Keratinocyte (primary cell): ENCODE data around the gene GLCE. TPM values are rescaled to one million over a fixed set of nuclear protein-coding genes. Genes with fewer than 3 reads are reported as not detected.

Experiments used
- DNase-seq: peaks from one replicate; pipeline ENCODE4 v3.0.0-alpha.2; 2011; ENCODE audit warnings: low read depth, missing footprints, low spot score
- FAIRE-seq: peaks from 2 replicates; lab custom pipeline; 2011; peaks lifted over from hg19 to GRCh38; lab: Jason Lieb, UNC
- H2AFZ ChIP-seq: 2 replicates; pipeline ENCODE4 v1.6.0; 2012; ENCODE audit warnings: low read length, control low read depth, inconsistent platforms; ENCODE audit not compliant: control insufficient read depth
- H3K27ac ChIP-seq: 2 replicates; pipeline ENCODE4 v1.5.1; 2011; ENCODE audit warnings: low read length; ENCODE audit not compliant: control insufficient read depth, insufficient read depth
- H3K27me3 ChIP-seq: 3 replicates; pipeline ENCODE4 v1.6.0; 2011; ENCODE audit warnings: low read length; ENCODE audit not compliant: control insufficient read depth, insufficient read depth; ENCODE audit errors: extremely low read depth
- H3K36me3 ChIP-seq, 2 experiments: 2 replicates in 1 of 2; 3 replicates in 1 of 2; pipeline ENCODE4 v1.5.1; 2011; ENCODE audit warnings: low read length in 2 of 2, mild to moderate bottlenecking in 1 of 2; ENCODE audit not compliant: control insufficient read depth in 2 of 2, insufficient read depth in 2 of 2; ENCODE audit errors: extremely low read depth in 1 of 2
- H3K4me1 ChIP-seq: 3 replicates; pipeline ENCODE4 v1.5.1; 2011; ENCODE audit warnings: low read length; ENCODE audit not compliant: control insufficient read depth, insufficient read depth; ENCODE audit errors: extremely low read depth
- H3K4me2 ChIP-seq: 3 replicates; pipeline ENCODE4 v1.6.0; 2011; ENCODE audit warnings: low read depth, low read length; ENCODE audit not compliant: control insufficient read depth, insufficient read depth; ENCODE audit errors: extremely low read depth
- H3K4me3 ChIP-seq, 3 experiments: fragments of 200-600 bp in 1 of 3; sonication (generic) in 1 of 3; 2 replicates in 2 of 3; 3 replicates in 1 of 3; pipeline ENCODE4 v1.5.1; 2011 to 2016; ENCODE audit warnings: low read length in 3 of 3, mild to moderate bottlenecking in 3 of 3, control low read depth in 2 of 3, inconsistent platforms in 1 of 3, low read depth in 1 of 3, mixed read lengths in 1 of 3, mixed run types in 1 of 3, moderate library complexity in 1 of 3; ENCODE audit not compliant: control insufficient read depth in 2 of 3, insufficient read depth in 2 of 3; ENCODE audit errors: extremely low read depth in 1 of 3
- H3K79me2 ChIP-seq: 2 replicates; pipeline ENCODE4 v1.6.0; 2012; ENCODE audit warnings: low read length; ENCODE audit not compliant: control insufficient read depth, insufficient read depth
- H3K9ac ChIP-seq: 3 replicates; pipeline ENCODE4 v1.6.0; 2011; ENCODE audit warnings: low read length; ENCODE audit not compliant: control insufficient read depth, insufficient read depth; ENCODE audit errors: extremely low read depth
- H3K9me1 ChIP-seq: 3 replicates; pipeline ENCODE4 v1.6.0; 2011; ENCODE audit warnings: low read length; ENCODE audit not compliant: control insufficient read depth, insufficient read depth; ENCODE audit errors: extremely low read depth
- H3K9me3 ChIP-seq: 2 replicates; pipeline ENCODE4 v1.5.1; 2012; ENCODE audit warnings: low read depth, low read length; ENCODE audit not compliant: control insufficient read depth
- H4K20me1 ChIP-seq: 3 replicates; pipeline ENCODE4 v1.6.0; 2011; ENCODE audit warnings: low read length; ENCODE audit not compliant: control insufficient read depth, insufficient read depth; ENCODE audit errors: extremely low read depth
- EZH2 ChIP-seq: IDR thresholded peaks from one replicate; pipeline ENCODE4 v1.6.1; 2012; ENCODE audit warnings: inconsistent platforms, mild to moderate bottlenecking, low read length, moderate library complexity
- dilution Hi-C: fragments of 300-500 bp; cut with MboI; formaldehyde crosslinking; loops from one replicate; pipeline ENCODE4 v1.7.0; 2020; ENCODE audit warnings: low sequenced_read_pairs; ENCODE audit not compliant: extremely low pct_ligation_motif_present
- polyA plus RNA-seq, 5 experiments: library from polyadenylated mRNA; depleted of rRNA in 3 of 5; stranded (reverse) in 3 of 5; stranded (forward) in 1 of 5; unstranded in 1 of 5; fragments of >200 nt; gene quantifications; 1 replicate in 1 of 5; 2 replicates in 3 of 5; 3 replicates in 1 of 5; pipeline versions ENCODE4 v1.2.1 to v1.2.3, GENCODE V29; 2011 to 2012; ENCODE audit warnings: missing spikeins in 2 of 5, low read depth in 1 of 5, low replicate concordance in 1 of 5
- TF ChIP-seq, protein P1 (sequence below), 3 experiments: IDR thresholded peaks in 1 of 3; conservative IDR thresholded peaks in 1 of 3; optimal IDR thresholded peaks in 1 of 3; 2 replicates in 2 of 3; 3 replicates in 1 of 3; pipeline versions ENCODE3 to v1.5.1; 2011; ENCODE audit warnings: low read length in 3 of 3, mild to moderate bottlenecking in 3 of 3, moderate library complexity in 2 of 3, control low read depth in 1 of 3, inconsistent platforms in 1 of 3; ENCODE audit not compliant: insufficient read depth in 2 of 3; ENCODE audit errors: extremely low read depth in 1 of 3

The GLCE gene
- polyA plus RNA-seq, 1 donor (not counting 4 experiments of a cell fraction or from before 2014, with no cell fraction given) = 16.3 TPM

DNA sequence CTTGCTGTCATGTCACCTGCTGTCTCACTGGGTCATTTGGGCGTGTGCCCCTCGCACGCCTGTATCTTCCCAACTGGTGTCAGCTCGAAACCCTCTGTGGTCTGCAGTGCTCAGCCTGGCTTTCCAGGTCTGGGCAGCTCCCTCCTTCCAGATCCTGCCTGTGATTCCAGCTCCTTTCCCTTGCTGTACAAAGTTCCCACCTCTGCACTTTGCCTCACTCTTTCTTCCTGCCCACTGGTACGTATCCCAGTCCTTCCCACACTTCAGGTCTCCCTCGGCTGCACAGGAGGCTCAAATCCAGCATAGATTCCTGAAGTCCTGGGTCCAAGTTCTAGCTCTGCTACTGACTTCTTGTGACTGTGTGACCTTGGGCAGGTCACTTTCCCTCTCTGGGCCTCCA lies 136.2 kb downstream of the GLCE start:
- Histone ChIP-seq H3K9me3 (no peaks in the 10 kb centered on the region), H3K9me1 (no peaks in the 10 kb centered on the region), H4K20me1 (no peaks in the 10 kb centered on the region), H3K4me3 (no peak overlapping the region), H3K27me3 (peaks cover 47% of the 10 kb centered on the region), H3K79me2 (no peaks in the 10 kb centered on the region), H3K9ac (no peak overlapping the region), H2AFZ (no peak overlapping the region), H3K27ac (no peak overlapping the region), H3K4me2 (no peak overlapping the region), H3K4me1 (no peaks in the 10 kb centered on the region), H3K36me3 (no peaks in the 10 kb centered on the region)
- DNase-seq (no peak), FAIRE-seq (no peak)
- dilution Hi-C loops = no loop called here
- no peak for TF ChIP-seq EZH2
- TF ChIP-seq, protein P1, sequence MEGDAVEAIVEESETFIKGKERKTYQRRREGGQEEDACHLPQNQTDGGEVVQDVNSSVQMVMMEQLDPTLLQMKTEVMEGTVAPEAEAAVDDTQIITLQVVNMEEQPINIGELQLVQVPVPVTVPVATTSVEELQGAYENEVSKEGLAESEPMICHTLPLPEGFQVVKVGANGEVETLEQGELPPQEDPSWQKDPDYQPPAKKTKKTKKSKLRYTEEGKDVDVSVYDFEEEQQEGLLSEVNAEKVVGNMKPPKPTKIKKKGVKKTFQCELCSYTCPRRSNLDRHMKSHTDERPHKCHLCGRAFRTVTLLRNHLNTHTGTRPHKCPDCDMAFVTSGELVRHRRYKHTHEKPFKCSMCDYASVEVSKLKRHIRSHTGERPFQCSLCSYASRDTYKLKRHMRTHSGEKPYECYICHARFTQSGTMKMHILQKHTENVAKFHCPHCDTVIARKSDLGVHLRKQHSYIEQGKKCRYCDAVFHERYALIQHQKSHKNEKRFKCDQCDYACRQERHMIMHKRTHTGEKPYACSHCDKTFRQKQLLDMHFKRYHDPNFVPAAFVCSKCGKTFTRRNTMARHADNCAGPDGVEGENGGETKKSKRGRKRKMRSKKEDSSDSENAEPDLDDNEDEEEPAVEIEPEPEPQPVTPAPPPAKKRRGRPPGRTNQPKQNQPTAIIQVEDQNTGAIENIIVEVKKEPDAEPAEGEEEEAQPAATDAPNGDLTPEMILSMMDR (optimal IDR thresholded peaks at IDR 0.05 in 1 of 3, IDR thresholded peaks at IDR 0.05 in 1 of 3, conservative IDR thresholded peaks at IDR 0.05 in 1 of 3; ENCODE audit: extremely low read depth in 1 of 3, insufficient read depth in 2 of 3, low read length in 3 of 3) = no peak

DNA sequence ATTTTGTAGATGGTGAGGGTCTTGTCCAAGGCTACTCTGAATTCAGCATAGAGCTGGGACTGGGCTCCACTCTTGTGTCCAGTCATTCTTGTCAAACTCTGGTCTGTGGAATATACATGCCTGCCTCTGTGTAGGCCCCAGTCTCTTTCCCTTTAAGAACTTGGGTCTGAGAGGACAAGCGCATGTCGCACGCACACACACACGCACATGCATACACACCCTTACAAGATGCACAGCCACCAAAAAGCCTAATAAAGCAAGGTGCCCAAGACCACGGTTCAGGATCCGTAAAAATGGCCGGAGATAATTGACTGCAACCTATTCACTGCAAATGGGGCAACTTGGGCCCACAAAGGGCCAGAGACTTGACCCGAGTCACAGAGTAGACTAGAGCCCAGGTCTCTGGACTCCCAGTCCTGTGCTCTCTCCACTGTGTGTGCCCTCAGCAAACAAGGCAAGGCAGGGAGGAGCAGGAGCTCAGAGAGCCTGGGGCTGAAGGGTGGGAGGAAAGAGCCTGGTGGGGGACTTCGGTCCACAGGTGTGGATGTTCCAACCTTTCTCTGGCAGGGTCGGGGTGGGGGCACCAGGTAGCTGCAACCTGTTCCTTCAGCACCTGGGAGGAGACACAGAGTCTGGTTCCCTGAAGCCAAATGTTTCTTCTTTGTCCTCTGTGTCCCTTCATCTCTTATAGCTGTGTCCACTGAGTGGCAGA lies 137.4 kb downstream of the GLCE start:
- H3K36me3 ChIP-seq = no peaks in the 10 kb centered on the region
- no peaks in the 10 kb centered on the region for H3K79me2 ChIP-seq
- no peaks in the 10 kb centered on the region for H4K20me1 ChIP-seq
- DNase-seq = no peak
- H3K9ac ChIP-seq = no peak overlapping the region
- no peaks in the 10 kb centered on the region for H3K4me1 ChIP-seq
- no peak overlapping the region for H3K27ac ChIP-seq
- no peak overlapping the region for H3K4me3 ChIP-seq
- H3K27me3 ChIP-seq = peaks cover 55% of the 10 kb centered on the region
- no peak for FAIRE-seq
- dilution Hi-C loops = no loop called here
- no peaks in the 10 kb centered on the region for H3K9me1 ChIP-seq
- TF ChIP-seq EZH2 = no peak
- TF ChIP-seq, protein P1 (optimal IDR thresholded peaks at IDR 0.05 in 1 of 3, IDR thresholded peaks at IDR 0.05 in 1 of 3, conservative IDR thresholded peaks at IDR 0.05 in 1 of 3; ENCODE audit: extremely low read depth in 1 of 3, insufficient read depth in 2 of 3, low read length in 3 of 3) = no peak
- H2AFZ ChIP-seq = no peak overlapping the region
- H3K4me2 ChIP-seq = no peak overlapping the region
- H3K9me3 ChIP-seq = no peaks in the 10 kb centered on the region
